ENCODE results near the gene NCF4.

The NCF4 gene

GRCh38 chr22:36831717-36832116, 29.1 kb upstream of the NCF4 start:
- DNase-seq, result no peak
- in situ Hi-C loops (cut with HindIII; ENCODE audit: low pct_ligation_motif_present, low pct_unique_long_range_greater_than_20kb, low sequenced_read_pairs), result no loop called here

DNA sequence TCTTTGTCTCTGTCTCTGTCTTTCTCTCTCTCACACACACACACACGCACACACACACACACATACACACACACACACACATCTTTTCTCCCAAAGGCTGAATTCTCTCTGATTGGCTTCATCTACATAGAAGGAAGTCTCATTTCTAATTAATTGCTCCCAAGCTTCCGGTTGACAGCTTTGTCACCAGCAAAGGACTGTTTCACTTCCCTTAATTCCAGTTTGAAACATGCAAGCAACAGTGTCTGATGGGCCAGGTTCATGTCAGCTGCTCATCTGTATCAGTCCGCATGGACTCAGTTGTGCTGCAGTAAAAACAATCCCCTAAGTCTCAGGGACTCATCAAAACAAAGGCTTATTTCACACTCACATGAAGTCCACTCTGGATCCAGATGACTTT, 27.7 kb upstream of the NCF4 start:
- in situ Hi-C loops (cut with HindIII; ENCODE audit: low pct_ligation_motif_present, low pct_unique_long_range_greater_than_20kb, low sequenced_read_pairs), result no loop called here
- no peak for DNase-seq

DNA sequence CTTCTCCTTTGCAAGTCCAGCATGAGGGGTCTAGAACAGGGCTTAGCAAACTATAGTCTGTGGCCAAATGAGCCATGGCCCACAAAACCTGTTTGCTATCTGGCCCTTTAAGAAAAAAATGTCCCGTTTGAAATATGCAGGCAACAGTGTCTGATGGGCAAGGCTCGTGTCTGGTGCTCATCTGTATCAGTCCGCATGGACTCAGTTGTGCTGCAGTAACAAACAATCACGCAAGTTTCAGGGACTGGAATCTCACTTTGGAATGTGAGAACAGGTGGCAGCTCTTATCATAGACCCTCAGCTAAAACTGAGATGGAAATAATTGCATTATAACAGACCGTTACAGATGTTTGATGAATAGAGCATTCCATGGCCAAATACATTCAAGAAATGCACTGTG, 24.9 kb upstream of the NCF4 start:
- DNase-seq, result no peak
- in situ Hi-C loops (cut with HindIII; ENCODE audit: low pct_ligation_motif_present, low pct_unique_long_range_greater_than_20kb, low sequenced_read_pairs), result no loop called here

GRCh38 chr22:36838119-36839030, 22.4 kb upstream of the NCF4 start:
- no peak for DNase-seq
- in situ Hi-C loops (cut with HindIII; ENCODE audit: low pct_ligation_motif_present, low pct_unique_long_range_greater_than_20kb, low sequenced_read_pairs), result no loop called here

DNA sequence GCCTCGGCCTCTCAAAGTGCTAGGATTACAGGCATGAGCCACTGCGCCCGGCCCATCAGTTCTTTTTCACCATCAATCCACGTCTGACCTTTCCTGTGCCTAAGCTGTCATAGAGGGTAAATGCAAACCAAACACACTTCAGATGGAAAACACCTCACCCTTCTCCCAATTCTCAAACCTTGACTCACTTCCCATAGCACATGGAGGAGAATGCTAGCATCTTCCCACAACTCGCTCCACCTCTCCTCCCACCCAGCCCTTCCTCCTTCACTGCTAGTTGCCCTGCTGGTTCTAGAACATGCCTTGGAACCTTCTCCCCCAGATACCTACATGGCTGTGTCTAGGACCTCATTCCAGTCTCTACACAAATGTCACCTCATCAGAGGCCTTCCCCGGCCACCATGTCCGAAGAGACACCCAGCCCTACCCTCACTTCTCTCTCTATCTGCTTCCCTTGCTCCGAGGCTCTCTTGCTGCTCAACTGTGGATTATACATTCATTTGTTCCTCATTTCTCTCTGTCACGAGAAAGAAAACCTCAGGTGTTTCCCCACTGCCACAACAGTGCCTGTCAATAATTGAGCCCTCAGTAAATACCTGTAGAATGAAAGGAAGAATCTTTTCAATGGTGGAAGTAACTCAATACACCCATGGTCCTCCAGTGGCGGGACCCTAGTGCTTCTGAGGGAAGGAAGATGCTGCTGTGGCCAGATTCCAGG, 21.3 kb upstream of the NCF4 start:
- in situ Hi-C loops (cut with HindIII; ENCODE audit: low pct_ligation_motif_present, low pct_unique_long_range_greater_than_20kb, low sequenced_read_pairs), result no loop called here

DNA sequence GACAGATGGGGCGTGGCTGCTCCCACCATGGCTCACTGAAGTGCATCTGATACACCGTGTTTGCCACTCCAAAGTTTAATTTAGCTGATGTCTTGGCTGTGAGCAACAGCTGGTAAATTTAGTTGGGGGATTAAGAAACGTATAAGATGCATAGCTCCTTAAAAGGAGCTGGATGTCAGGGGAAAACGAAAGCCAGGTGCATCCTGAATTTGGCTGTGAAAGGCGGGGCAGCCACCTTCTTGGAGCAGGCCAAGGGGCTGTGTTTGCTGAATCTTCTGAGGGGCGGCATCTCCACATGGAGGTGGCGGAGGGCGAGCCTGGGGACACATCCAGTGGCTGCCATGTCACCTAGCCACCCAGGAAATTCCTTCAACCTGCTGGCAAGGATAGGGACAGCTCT, 20.7 kb upstream of the NCF4 start:
- in situ Hi-C loops (cut with HindIII; ENCODE audit: low pct_ligation_motif_present, low pct_unique_long_range_greater_than_20kb, low sequenced_read_pairs), result no loop called here
- no peak for DNase-seq

More for the DNA sequence above, 21.3 kb upstream of the NCF4 start:
- no peak for DNase-seq

GRCh38 chr22:36846271-36846670, 14.5 kb upstream of the NCF4 start:
- no peak for DNase-seq
- in situ Hi-C loops (cut with HindIII; ENCODE audit: low pct_ligation_motif_present, low pct_unique_long_range_greater_than_20kb, low sequenced_read_pairs), result no loop called here

- DNase-seq, result no peak
- in situ Hi-C loops (cut with HindIII; ENCODE audit: low pct_ligation_motif_present, low pct_unique_long_range_greater_than_20kb, low sequenced_read_pairs), result no loop called here
Observed at GRCh38 chr22:36846949-36847348, 13.9 kb upstream of the NCF4 start.

DNA sequence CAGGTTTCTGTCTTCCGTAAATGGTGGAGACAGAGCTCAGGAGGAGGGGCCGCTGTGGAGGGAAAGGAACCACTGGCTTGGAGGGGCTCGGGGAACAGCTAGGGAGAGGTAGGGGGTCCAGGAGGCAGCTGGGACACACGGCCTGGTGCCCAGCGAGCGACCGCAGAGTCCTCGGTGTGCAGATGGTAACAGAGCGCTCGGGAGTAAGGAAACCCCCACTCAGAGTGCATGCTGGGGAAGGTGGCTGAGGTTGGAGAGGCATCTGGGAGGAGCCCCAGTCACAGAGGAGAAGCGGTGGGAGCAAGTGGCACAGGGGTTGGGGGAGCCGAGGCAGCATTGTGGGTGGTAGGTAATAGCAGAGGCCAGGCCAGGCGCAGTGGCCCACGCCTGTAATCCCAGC, 10.8 kb upstream of the NCF4 start:
- DNase-seq, result no peak
- in situ Hi-C loops (cut with HindIII; ENCODE audit: low pct_ligation_motif_present, low pct_unique_long_range_greater_than_20kb, low sequenced_read_pairs), result no loop called here

DNA sequence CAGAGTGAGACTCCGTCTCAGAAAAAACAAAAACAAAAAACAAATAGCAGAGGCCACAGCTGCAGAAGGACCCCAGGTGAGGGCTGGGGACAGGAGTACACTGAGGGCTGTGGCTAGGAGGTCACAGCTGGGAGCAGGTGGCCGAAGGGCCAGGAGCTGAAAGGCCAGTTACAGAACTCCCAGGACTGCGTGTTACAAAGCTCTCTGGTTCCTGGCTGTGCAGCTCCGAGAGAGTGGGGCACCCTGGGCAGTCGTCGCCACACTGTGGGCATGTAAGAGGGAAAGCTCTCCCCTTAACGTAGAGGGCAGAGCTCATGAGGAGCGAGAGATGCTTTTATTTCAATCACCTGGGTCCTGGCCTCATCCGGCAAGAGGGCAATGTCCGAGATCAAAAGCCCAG, 10.1 kb upstream of the NCF4 start:
- in situ Hi-C loops (cut with HindIII; ENCODE audit: low pct_ligation_motif_present, low pct_unique_long_range_greater_than_20kb, low sequenced_read_pairs), result no loop called here
- no peak for DNase-seq

- in situ Hi-C loops (cut with HindIII; ENCODE audit: low pct_ligation_motif_present, low pct_unique_long_range_greater_than_20kb, low sequenced_read_pairs), result no loop called here
Observed at GRCh38 chr22:36852056-36852973, 8.5 kb upstream of the NCF4 start.

GRCh38 chr22:36853407-36854099, 7.3 kb upstream of the NCF4 start:
- DNase-seq, result peak; percentile 52
- in situ Hi-C loops (cut with HindIII; ENCODE audit: low pct_ligation_motif_present, low pct_unique_long_range_greater_than_20kb, low sequenced_read_pairs), result no loop called here

More at GRCh38 chr22:36852056-36852973, 8.5 kb upstream of the NCF4 start:
- DNase-seq, result no peak

DNA sequence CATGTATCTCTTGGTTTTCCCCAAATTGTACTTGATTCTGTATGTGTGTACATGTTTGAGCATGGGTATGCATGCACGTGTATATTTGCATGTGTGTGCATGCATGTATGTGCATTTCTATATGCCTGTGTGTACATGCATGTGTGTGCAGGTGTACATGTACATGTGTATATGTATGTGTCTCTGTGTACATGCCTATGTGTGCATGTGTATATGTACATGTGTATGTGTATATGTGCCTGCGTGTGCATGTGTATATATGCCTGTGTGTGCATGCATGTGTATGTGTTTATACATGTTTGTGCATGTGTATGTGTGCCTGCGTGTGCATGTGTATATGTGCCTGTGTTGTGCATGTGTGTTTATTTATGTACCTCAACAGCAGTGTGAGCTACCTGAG, 5.3 kb upstream of the NCF4 start:
- no peak for DNase-seq
- in situ Hi-C loops (cut with HindIII; ENCODE audit: low pct_ligation_motif_present, low pct_unique_long_range_greater_than_20kb, low sequenced_read_pairs), result no loop called here

DNA sequence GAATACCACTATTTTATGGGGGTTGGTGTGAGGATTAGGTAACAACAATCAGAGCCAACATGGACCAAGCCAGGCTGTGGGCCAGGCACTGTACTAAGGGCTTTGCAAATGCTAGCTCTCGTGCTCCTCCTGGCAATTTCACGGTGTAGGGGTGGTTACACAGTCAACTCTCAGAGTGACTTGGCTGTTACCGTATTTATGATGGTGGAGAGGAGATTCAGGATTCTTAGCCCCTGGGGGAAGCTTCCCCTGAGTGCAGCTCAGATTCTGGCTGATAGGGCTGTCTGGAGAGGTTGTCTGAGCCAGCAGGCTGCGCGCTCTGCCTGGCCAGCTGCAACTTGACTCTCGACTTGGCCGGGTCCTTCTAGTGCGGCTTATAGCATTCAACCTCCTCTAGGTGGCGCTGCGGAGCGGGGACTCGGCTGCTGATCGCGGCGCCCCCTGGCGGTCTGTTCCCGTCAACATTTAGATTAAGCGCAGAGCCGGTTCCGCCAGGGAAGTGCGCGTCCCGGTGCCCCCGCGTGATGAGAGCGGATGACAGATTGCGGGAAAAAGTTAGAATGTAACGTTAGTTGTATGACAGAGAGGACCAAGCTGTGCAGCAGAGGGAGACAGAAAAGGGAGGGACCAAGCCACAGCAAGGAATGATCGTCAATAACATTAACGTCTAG, 4.5 kb upstream of the NCF4 start:
- in situ Hi-C loops (cut with HindIII; ENCODE audit: low pct_ligation_motif_present, low pct_unique_long_range_greater_than_20kb, low sequenced_read_pairs), result no loop called here
- peak; percentile 74 for DNase-seq

DNA sequence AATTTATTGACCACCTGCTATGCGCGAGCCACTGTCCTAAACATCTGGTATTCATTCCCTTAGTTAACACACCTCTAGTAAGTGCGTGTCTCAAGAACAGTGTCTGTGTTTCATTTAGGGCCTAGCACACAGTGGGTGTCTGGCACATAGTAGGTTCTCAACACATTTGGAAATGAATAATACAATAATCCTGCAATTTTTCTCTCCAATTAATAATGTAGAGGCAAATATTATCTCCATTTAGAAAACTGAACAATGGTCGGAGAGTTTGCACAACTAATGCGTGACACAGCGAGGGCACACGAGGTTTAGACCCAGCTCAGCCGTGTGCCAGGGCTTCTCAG, 4.0 kb upstream of the NCF4 start:
- in situ Hi-C loops (cut with HindIII; ENCODE audit: low pct_ligation_motif_present, low pct_unique_long_range_greater_than_20kb, low sequenced_read_pairs), result no loop called here
- DNase-seq, result no peak

DNA sequence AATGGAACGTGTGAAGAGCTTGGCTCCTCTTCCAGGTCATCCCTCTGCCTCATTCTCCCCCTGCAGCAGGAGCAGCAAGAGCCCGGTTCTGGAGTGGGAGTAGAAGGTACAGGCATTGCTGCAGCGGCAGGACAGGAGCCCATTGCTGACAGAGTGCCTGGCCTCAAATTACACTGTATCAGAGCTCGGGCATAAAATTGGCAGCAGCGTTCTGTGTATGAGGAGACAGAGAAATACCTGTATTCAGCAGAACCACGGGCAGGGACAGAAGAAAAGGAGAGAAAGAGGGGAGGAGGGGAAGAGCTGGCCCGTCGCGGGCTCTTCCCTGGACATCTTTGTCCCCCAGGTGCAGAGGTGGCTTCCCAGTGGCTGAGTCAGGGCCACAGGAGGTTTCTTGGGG, 2.6 kb upstream of the NCF4 start:
- no peak for DNase-seq
- in situ Hi-C loops (cut with HindIII; ENCODE audit: low pct_ligation_motif_present, low pct_unique_long_range_greater_than_20kb, low sequenced_read_pairs), result no loop called here

DNA sequence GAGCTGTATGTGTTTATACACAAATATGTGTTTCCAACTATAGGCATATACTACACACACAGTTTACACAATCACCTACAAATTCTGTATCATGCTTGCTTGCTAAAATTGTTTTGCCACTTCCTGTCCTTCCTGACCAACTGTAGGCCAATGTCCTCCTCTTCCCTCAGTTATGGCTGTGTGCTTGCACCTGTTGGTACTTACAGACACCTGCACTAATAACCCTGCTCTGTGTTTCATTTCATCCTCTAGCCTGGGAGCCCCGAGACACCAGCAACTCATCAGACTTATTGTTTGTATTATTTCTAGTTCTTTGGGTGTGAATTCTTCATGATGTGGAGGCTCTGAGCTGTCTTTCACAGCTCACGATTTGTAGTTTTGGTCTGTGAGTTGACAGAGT, 1.8 kb upstream of the NCF4 start:
- DNase-seq, result no peak
- in situ Hi-C loops (cut with HindIII; ENCODE audit: low pct_ligation_motif_present, low pct_unique_long_range_greater_than_20kb, low sequenced_read_pairs), result no loop called here

DNA sequence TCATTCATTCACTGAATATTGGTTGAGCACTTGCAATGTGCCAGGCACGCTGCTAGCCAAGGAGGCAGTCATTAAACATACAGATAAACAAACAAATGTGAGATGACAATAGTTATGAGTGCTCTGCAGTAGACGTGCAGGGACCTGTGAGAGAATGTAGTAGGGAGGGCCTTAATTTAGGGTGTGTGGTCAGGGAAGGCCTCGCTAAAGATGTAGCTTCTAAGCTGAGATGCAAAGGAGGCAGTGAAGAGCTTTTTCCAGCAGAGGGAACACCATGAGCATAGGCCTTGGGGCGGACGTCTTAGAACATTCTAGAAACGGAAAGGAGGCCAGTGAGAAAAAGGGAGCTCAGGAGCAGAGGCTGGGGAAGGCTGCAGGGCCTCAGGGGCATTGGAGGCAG, 789 bp upstream of the NCF4 start:
- no peak for DNase-seq

More for the DNA sequence above, 789 bp upstream of the NCF4 start:
- in situ Hi-C loops (cut with HindIII; ENCODE audit: low pct_ligation_motif_present, low pct_unique_long_range_greater_than_20kb, low sequenced_read_pairs), result no loop called here

Data from ACHN (cell line).